Ovary (tissue), 9 donors: ENCODE data around the gene IQGAP1. TPM values are rescaled to one million over a fixed set of nuclear protein-coding genes. Genes with fewer than 3 reads are reported as not detected.

ENCODE experiments used
- DNase-seq, 5 donors: peaks; one replicate each; pipeline ENCODE4 v3.0.0-alpha.2; 2019 to 2020
- H3K27ac ChIP-seq, 2 donors: fragments of 200-600 bp; one replicate each; pipeline versions ENCODE4 v1.5.1 to v1.8.0; 2019 to 2022
- H3K27me3 ChIP-seq: fragments of 200-600 bp; one replicate; pipeline ENCODE4 v1.8.0; 2022
- H3K36me3 ChIP-seq: fragments of 200-600 bp; sonication (generic); one replicate; pipeline ENCODE4 v1.5.1; 2019
- H3K4me1 ChIP-seq: one replicate; pipeline ENCODE4 v1.8.1; 2013; ENCODE audit warnings: mild to moderate bottlenecking, moderate library complexity; ENCODE audit not compliant: insufficient read depth
- H3K4me3 ChIP-seq: fragments of 200-600 bp; sonication (generic); one replicate; pipeline ENCODE4 v1.5.1; 2017
- H3K9me3 ChIP-seq, 2 donors: fragments of 200-600 bp in 1 of 2; sonication (generic) in 1 of 2; one replicate each; pipeline versions ENCODE4 v1.5.1 to v1.8.1; 2013 to 2019; ENCODE audit warnings: mild to moderate bottlenecking in 1 of 2, moderate library complexity in 1 of 2
- CTCF ChIP-seq, 3 donors: fragments of 450-650 bp in 2 of 3; fragments of 200-600 bp in 1 of 3; IDR thresholded peaks; one replicate each; pipeline versions ENCODE4 v1.5.1 to v1.8.0; 2016 to 2022; ENCODE audit warnings: antibody characterized with exemption in 3 of 3, mild to moderate bottlenecking in 1 of 3
- EP300 ChIP-seq: sonication (generic); formaldehyde crosslinking; IDR thresholded peaks from one replicate; pipeline ENCODE4 v1.6.1; 2017; ENCODE audit warnings: antibody characterized with exemption
- POLR2A ChIP-seq: fragments of 450-650 bp; IDR thresholded peaks from one replicate; pipeline ENCODE4 v1.6.1; 2017; ENCODE audit warnings: antibody characterized with exemption, mild to moderate bottlenecking, moderate library complexity
- WGBS, 3 donors: extraction: QIAGEN DNeasy Blood & Tissue Kit in 1 of 3; methylation state at CpG; one replicate each; pipeline versions ENCODE4 v1.1.5 to v1.1.7; 2013 to 2017; 5-methylcytosine and 5-hydroxymethylcytosine counted together
- intact Hi-C, 4 donors: fragments of 100-400 bp; cut with DNase I; formaldehyde crosslinking; loops; one replicate each; pipeline versions ENCODE4 v1.11.0 to v1.15.1; 2022 to 2023
- polyA plus RNA-seq, 2 donors: library from polyadenylated mRNA; stranded (reverse); fragments of 200-250 nt in 1 of 2; fragments of 350-450 nt in 1 of 2; fragmentation: Illumina TruSeq in 1 of 2; extraction: RNeasy Lipid Tissue Mini Kit (QIAGEN cat#74804) in 1 of 2; gene quantifications; one replicate each; pipeline ENCODE4 v1.2.3, GENCODE V29; 2013 to 2014
- total RNA-seq, 7 donors: library from RNA; depleted of rRNA in 2 of 7; stranded (reverse); fragments of >200 nt in 2 of 7; fragmentation: NEBNext Ultra II Directional in 3 of 7; extraction: Animal tissue kit (Norgen Biotek cat#: 25700) in 3 of 7; gene quantifications; one replicate each; pipeline versions ENCODE4 v1.1.0 to v1.2.4, GENCODE V29; 2016 to 2023
- donor health status: DM: no; HTN: no; CAD: no; lungs with moderate emphysema.
- donor health status: DM: no; HTN: no; CAD: no.
- donor health status: Bipolar disorder and iron deficiency.
- donor health status: DM: yes; HTN: yes; CAD: no.
- donor health status: DM: no; HTN: no; CAD: no.
- donor health status: DM: yes; HTN: yes; CAD: no.

IQGAP1 gene
- total and polyA plus RNA-seq, 9 donors: 68.1 to 173 (median 108) TPM

- 88 to 91% (median 90%) methylated on average over 4 of the region's 4 CpGs for WGBS, 3 donors
- TF ChIP-seq CTCF (IDR thresholded peaks at IDR 0.05) (no peak), POLR2A (no peak), EP300 (no peak)
Observed at GRCh38 chr15:90436952-90437351, 48.9 kb downstream of the IQGAP1 start.

GRCh38 chr15:90437516-90437915 is 49.5 kb downstream of the IQGAP1 start:
- Histone ChIP-seq H3K4me3 (no peak overlapping the region), H3K36me3 (no peaks in the 10 kb centered on the region), H3K27ac (no peak overlapping the region), H3K9me3 (no peaks in the 10 kb centered on the region), H3K27me3 (no peaks in the 10 kb centered on the region), H3K4me1 (no peaks in the 10 kb centered on the region)
- TF ChIP-seq CTCF (IDR thresholded peaks at IDR 0.05) (no peak), POLR2A (no peak)
- intact Hi-C loops: no loop called here
- DNase-seq: no peak
- 98 to 99% (median 98%) methylated on average over 2 of the region's 2 CpGs for WGBS, 3 donors

More at GRCh38 chr15:90436952-90437351, 48.9 kb downstream of the IQGAP1 start:
- intact Hi-C loops: no loop called here
- Histone ChIP-seq H3K36me3 (no peaks in the 10 kb centered on the region), H3K9me3 (no peaks in the 10 kb centered on the region), H3K4me1 (no peaks in the 10 kb centered on the region), H3K27me3 (no peaks in the 10 kb centered on the region), H3K4me3 (no peak overlapping the region), H3K27ac (no peak overlapping the region)
- DNase-seq: no peak

- DNase-seq: no peak
- no peaks in the 10 kb centered on the region for H3K36me3 ChIP-seq
- H3K27me3 ChIP-seq: no peaks in the 10 kb centered on the region
- TF ChIP-seq POLR2A: no peak
- TF ChIP-seq CTCF (IDR thresholded peaks at IDR 0.05): no peak
- no peak for TF ChIP-seq EP300
- intact Hi-C loops: no loop called here
- 23 to 30% (median 26%) methylated on average over 2 of the region's 2 CpGs for WGBS, 3 donors
- no peak overlapping the region for H3K27ac ChIP-seq
- no peak overlapping the region for H3K4me3 ChIP-seq
- H3K9me3 ChIP-seq: no peaks in the 10 kb centered on the region
- H3K4me1 ChIP-seq: no peaks in the 10 kb centered on the region
Observed at GRCh38 chr15:90439946-90440345, 51.9 kb downstream of the IQGAP1 start.

GRCh38 chr15:90441027-90441426 is 53.0 kb downstream of the IQGAP1 start:
- TF ChIP-seq EP300 (no peak), CTCF (IDR thresholded peaks at IDR 0.05) (no peak), POLR2A (no peak)

More at GRCh38 chr15:90441027-90441426, 53.0 kb downstream of the IQGAP1 start:
- Histone ChIP-seq H3K27ac (no peak overlapping the region), H3K4me3 (no peak overlapping the region), H3K9me3 (no peaks in the 10 kb centered on the region), H3K36me3 (no peaks in the 10 kb centered on the region), H3K4me1 (no peaks in the 10 kb centered on the region), H3K27me3 (no peaks in the 10 kb centered on the region)
- intact Hi-C loops: no loop called here
- 86 to 96% (median 94%) methylated on average over 3 of the region's 3 CpGs for WGBS, 3 donors
- DNase-seq: no peak
